HG03159 (cell line): ENCODE data around the gene PIK3C2G.

ENCODE experiments used
- ATAC-seq: cut with Tn5 transposase; IDR thresholded peaks from one replicate; pipeline ENCODE4 v1.9.1; 2021; ENCODE audit warnings: mild to moderate bottlenecking, moderate library complexity; ENCODE audit not compliant: unreplicated experiment

Gene PIK3C2G

GRCh38 chr12:18270958-18271460 is 9.7 kb downstream of the PIK3C2G start:
- ATAC-seq: no peak

- ATAC-seq: no peak
Measured at GRCh38 chr12:18275981-18276380, 14.7 kb downstream of the PIK3C2G start.

GRCh38 chr12:18277196-18277595 is 15.9 kb downstream of the PIK3C2G start:
- no peak for ATAC-seq

- ATAC-seq: no peak
Measured at GRCh38 chr12:18280728-18281127, 19.4 kb downstream of the PIK3C2G start.

GRCh38 chr12:18281941-18282340 is 20.6 kb downstream of the PIK3C2G start:
- no peak for ATAC-seq

- no peak for ATAC-seq
Measured at GRCh38 chr12:18283831-18284230, 22.5 kb downstream of the PIK3C2G start.

GRCh38 chr12:18284386-18284785 is 23.1 kb downstream of the PIK3C2G start:
- no peak for ATAC-seq

- ATAC-seq: no peak
Measured at GRCh38 chr12:18285161-18285560, 23.8 kb downstream of the PIK3C2G start.

GRCh38 chr12:18290386-18290785 is 29.1 kb downstream of the PIK3C2G start:
- no peak for ATAC-seq

GRCh38 chr12:18294889-18295288 is 33.6 kb downstream of the PIK3C2G start:
- no peak for ATAC-seq

GRCh38 chr12:18296201-18296908 is 35.0 kb downstream of the PIK3C2G start:
- no peak for ATAC-seq

- ATAC-seq: no peak
Measured at GRCh38 chr12:18296909-18297280, 35.6 kb downstream of the PIK3C2G start.

GRCh38 chr12:18297902-18298301 is 36.6 kb downstream of the PIK3C2G start:
- ATAC-seq: no peak

GRCh38 chr12:18302809-18303430 is 41.6 kb downstream of the PIK3C2G start:
- no peak for ATAC-seq

- ATAC-seq: no peak
Measured at GRCh38 chr12:18304609-18305008, 43.3 kb downstream of the PIK3C2G start.

- no peak for ATAC-seq
Measured at GRCh38 chr12:18306311-18306710, 45.0 kb downstream of the PIK3C2G start.

- ATAC-seq: no peak
Measured at GRCh38 chr12:18313306-18313705, 52.0 kb downstream of the PIK3C2G start.

GRCh38 chr12:18320036-18320617 is 58.8 kb downstream of the PIK3C2G start:
- no peak for ATAC-seq

GRCh38 chr12:18320976-18321375 is 59.7 kb downstream of the PIK3C2G start:
- ATAC-seq: no peak

GRCh38 chr12:18323159-18323558 is 61.8 kb downstream of the PIK3C2G start:
- no peak for ATAC-seq

GRCh38 chr12:18327036-18327435 is 65.7 kb downstream of the PIK3C2G start:
- no peak for ATAC-seq

GRCh38 chr12:18332173-18332572 is 70.9 kb downstream of the PIK3C2G start:
- ATAC-seq: no peak
